Measurements from ENCODE around the gene C4BPA.

The C4BPA gene

GRCh38 chr1:207191061-207191460, 87.0 kb downstream of the C4BPA start:
- DNase-seq (ENCODE audit: low spot score), result no peak

GRCh38 chr1:207191776-207192175, 87.7 kb downstream of the C4BPA start:
- no peak for DNase-seq (ENCODE audit: low spot score)

GRCh38 chr1:207194197-207194596, 90.2 kb downstream of the C4BPA start:
- DNase-seq (ENCODE audit: low spot score), result no peak

All from CD4-positive, alpha-beta T cell treated with Interleukin-6 at 100 ng/mL for 8 hours (primary cell).